OCI-LY1 (cell line): ENCODE measurements around the gene DACT2.
"Not testable (repeated sequence)": the region's sequence is repeated elsewhere in the genome, so short reads cannot be mapped to it uniquely, and the experiment has no call there.

Source experiments
- EZH2 ChIP-seq: fragments of 200-600 bp; sonication (generic), shearing (Covaris generic); IDR thresholded peaks from 2 replicates; pipeline ENCODE4 v1.8.0; 2017; ENCODE audit warnings: borderline replicate concordance, mixed run types, mild to moderate bottlenecking, antibody characterized with exemption, low read length, moderate library complexity, mixed read lengths
- TF ChIP-seq, protein P1 (sequence below): fragments of 200-600 bp; sonication (generic), shearing (Covaris generic); IDR thresholded peaks from 2 replicates; pipeline ENCODE4 v1.5.1; 2017; ENCODE audit warnings: mild to moderate bottlenecking, antibody characterized with exemption, low read length, moderate library complexity, mixed read lengths

GRCh38 chr6:168312125-168312507 lies 7.5 kb downstream of the DACT2 start:
- TF ChIP-seq, protein P1, sequence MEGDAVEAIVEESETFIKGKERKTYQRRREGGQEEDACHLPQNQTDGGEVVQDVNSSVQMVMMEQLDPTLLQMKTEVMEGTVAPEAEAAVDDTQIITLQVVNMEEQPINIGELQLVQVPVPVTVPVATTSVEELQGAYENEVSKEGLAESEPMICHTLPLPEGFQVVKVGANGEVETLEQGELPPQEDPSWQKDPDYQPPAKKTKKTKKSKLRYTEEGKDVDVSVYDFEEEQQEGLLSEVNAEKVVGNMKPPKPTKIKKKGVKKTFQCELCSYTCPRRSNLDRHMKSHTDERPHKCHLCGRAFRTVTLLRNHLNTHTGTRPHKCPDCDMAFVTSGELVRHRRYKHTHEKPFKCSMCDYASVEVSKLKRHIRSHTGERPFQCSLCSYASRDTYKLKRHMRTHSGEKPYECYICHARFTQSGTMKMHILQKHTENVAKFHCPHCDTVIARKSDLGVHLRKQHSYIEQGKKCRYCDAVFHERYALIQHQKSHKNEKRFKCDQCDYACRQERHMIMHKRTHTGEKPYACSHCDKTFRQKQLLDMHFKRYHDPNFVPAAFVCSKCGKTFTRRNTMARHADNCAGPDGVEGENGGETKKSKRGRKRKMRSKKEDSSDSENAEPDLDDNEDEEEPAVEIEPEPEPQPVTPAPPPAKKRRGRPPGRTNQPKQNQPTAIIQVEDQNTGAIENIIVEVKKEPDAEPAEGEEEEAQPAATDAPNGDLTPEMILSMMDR = not testable (repeated sequence)
- TF ChIP-seq EZH2 = not testable (repeated sequence)
